ENCODE measurements around the gene PRR12. TPM values are rescaled to one million over a fixed set of nuclear protein-coding genes. Genes with fewer than 3 reads are reported as not detected.
"Not testable (repeated sequence)": the region's sequence is repeated elsewhere in the genome, so short reads cannot be mapped to it uniquely, and the experiment has no call there.

Gene PRR12
- total RNA-seq, 1 donor = 2.2 TPM

DNA sequence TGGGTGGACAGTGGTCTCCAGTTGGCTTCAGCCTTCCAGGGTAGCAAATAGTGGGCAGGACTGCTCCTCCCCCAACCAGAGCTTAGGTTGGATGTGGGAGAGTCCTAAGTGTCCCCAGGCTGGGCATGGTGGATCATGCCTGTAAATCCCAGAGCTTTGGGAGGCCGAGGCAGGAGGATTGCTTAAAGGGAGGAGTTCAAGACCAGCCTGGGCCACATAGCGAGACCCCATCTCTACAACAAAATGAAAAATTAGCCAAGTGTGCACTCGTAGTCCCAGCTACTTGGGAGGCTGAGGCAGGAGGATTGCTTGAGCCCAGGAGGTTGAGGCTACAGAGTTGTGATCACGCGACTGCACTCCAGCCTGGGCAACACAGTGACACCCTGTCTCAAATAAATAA lies 41.6 kb downstream of the PRR12 start:
- no peaks in the 10 kb centered on the region for H3K9me3 ChIP-seq (ENCODE audit: low read depth, low read length)
- no peaks in the 10 kb centered on the region for H4K20me1 ChIP-seq (ENCODE audit: insufficient read depth, low read length)
- H3K27me3 ChIP-seq (ENCODE audit: insufficient read depth, low read length) = no peaks in the 10 kb centered on the region
- TF ChIP-seq, protein P1, sequence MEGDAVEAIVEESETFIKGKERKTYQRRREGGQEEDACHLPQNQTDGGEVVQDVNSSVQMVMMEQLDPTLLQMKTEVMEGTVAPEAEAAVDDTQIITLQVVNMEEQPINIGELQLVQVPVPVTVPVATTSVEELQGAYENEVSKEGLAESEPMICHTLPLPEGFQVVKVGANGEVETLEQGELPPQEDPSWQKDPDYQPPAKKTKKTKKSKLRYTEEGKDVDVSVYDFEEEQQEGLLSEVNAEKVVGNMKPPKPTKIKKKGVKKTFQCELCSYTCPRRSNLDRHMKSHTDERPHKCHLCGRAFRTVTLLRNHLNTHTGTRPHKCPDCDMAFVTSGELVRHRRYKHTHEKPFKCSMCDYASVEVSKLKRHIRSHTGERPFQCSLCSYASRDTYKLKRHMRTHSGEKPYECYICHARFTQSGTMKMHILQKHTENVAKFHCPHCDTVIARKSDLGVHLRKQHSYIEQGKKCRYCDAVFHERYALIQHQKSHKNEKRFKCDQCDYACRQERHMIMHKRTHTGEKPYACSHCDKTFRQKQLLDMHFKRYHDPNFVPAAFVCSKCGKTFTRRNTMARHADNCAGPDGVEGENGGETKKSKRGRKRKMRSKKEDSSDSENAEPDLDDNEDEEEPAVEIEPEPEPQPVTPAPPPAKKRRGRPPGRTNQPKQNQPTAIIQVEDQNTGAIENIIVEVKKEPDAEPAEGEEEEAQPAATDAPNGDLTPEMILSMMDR (IDR thresholded peaks at IDR 0.05; ENCODE audit: extremely low read depth, low read depth, low read length) = no peak
- DNase-seq (ENCODE audit: insufficient read length, low spot score, missing footprints) = no peak
- no peak overlapping the region for H3K4me2 ChIP-seq (ENCODE audit: insufficient read depth, low read length)
- no peak overlapping the region for H3K4me3 ChIP-seq (ENCODE audit: insufficient read depth, low read length)
- no peak overlapping the region for H2AFZ ChIP-seq (ENCODE audit: low read length)
- no peaks in the 10 kb centered on the region for H3K79me2 ChIP-seq (ENCODE audit: insufficient read depth, low read length)
- peaks cover 10% of the 10 kb centered on the region for H3K36me3 ChIP-seq (ENCODE audit: insufficient read depth, low read length)
- H3K27ac ChIP-seq (ENCODE audit: low read depth, low read length) = no peak overlapping the region
- H3K4me1 ChIP-seq (ENCODE audit: insufficient read depth, low read length) = peaks cover 5% of the 10 kb centered on the region

DNA sequence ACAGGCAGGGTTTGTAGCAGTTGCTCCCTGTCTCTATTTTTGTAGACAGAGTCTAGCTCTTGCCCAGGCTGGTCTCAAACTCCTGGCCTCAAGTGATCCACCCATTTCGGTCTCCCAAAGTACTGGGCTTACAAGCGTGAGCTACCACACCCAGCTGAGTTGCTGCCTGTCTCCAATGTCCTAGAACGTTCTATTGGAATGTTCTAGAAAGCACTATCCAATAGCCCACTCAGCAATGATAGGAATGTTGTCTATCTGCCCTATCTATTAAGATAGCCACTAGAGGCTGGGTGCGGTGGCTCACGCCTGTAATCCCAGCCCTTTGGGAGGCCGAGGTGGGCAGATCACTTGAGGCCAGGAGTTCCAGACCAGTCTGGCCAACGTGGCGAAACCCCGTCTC lies 42.3 kb downstream of the PRR12 start:
- H3K79me2 ChIP-seq (ENCODE audit: insufficient read depth, low read length); H3K36me3 ChIP-seq (ENCODE audit: insufficient read depth, low read length); H4K20me1 ChIP-seq (ENCODE audit: insufficient read depth, low read length); H3K4me1 ChIP-seq (ENCODE audit: insufficient read depth, low read length); H3K27me3 ChIP-seq (ENCODE audit: insufficient read depth, low read length); H3K4me3 ChIP-seq (ENCODE audit: insufficient read depth, low read length); H3K9me3 ChIP-seq (ENCODE audit: low read depth, low read length); H2AFZ ChIP-seq (ENCODE audit: low read length); H3K4me2 ChIP-seq (ENCODE audit: insufficient read depth, low read length); H3K27ac ChIP-seq (ENCODE audit: low read depth, low read length): not testable (repeated sequence)
- DNase-seq (ENCODE audit: insufficient read length, low spot score, missing footprints) = peak; percentile 26

DNA sequence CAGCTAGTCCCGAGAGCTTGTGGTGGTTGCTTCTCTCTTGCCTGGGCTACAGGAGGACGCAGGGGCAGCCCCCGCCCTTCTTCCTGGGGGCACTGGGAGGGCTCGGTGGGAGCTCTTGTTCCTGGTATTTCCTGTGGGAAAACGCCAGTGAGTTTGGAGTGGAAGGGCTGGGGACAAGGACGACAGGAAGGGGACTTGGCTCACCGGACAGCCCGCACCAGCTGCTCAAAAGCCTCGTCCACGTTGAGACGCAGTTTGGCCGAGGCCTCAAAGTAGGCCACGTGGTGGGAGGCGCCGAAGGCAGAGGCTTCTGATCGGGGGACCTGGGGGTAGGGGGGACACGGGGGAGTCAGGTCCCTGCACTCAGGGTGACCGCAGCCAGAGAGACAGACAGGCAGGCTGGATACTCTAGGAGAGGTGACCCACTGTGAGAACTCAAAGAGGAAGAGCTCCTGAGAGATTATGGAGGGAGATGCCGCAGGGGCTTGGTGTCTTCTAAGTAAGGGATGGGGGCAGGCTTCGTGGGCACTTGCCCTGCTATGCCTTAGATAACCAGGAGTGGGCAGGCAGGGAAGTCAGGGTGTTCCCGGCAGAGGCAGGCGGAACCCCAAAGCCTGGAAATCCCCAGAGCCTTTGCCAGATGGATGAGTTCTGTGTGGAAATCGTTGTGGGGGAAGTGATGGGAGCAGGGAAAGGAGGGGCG lies 44.7 kb downstream of the PRR12 start:
- no peak overlapping the region for H3K4me3 ChIP-seq (ENCODE audit: insufficient read depth, low read length)
- DNase-seq (ENCODE audit: insufficient read length, low spot score, missing footprints) = peak; percentile 74
- no peak overlapping the region for H3K27ac ChIP-seq (ENCODE audit: low read depth, low read length)
- H3K9me3 ChIP-seq (ENCODE audit: low read depth, low read length) = no peaks in the 10 kb centered on the region
- H3K4me1 ChIP-seq (ENCODE audit: insufficient read depth, low read length) = peaks cover 21% of the 10 kb centered on the region
- no peak overlapping the region for H2AFZ ChIP-seq (ENCODE audit: low read length)
- H3K4me2 ChIP-seq (ENCODE audit: insufficient read depth, low read length) = no peak overlapping the region
- no peaks in the 10 kb centered on the region for H3K27me3 ChIP-seq (ENCODE audit: insufficient read depth, low read length)
- TF ChIP-seq, protein P1 (IDR thresholded peaks at IDR 0.05; ENCODE audit: extremely low read depth, low read depth, low read length) = no peak
- no peaks in the 10 kb centered on the region for H4K20me1 ChIP-seq (ENCODE audit: insufficient read depth, low read length)
- H3K79me2 ChIP-seq (ENCODE audit: insufficient read depth, low read length) = peaks cover 14% of the 10 kb centered on the region
- H3K36me3 ChIP-seq (ENCODE audit: insufficient read depth, low read length) = peaks cover 7% of the 10 kb centered on the region

DNA sequence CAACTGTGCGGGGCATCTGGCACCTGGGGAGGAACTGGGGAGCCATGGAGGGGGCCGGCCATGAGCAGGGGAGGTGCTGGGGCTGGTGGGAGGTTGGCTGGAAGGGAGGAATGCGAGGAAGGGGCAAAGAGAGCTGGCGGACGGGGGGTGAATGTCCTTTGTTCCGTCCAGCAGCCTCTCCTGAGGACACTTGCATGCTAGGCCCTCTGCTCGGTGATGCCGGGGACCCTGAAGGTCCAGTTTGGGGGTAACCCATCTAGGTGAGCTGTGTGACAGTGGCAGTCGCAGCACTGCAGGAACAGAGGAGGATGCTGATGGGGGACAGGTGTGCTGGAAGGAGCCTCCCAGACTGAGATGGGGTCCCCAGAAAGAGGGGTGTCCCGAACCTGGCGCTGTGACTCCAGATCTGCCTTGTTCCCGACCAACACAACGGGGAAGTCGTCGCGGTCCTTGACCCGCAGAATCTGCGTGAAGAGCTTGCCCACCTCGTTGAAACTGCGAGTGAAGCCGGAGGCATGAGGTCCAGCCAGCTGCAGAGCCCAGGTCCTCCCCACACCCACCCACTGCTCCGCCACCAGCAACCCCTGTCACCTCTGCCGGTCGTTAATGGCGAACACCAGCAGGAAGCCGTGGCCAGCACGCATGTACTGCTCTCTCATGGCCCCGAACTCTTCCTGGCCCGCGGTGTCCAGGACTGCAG lies 45.4 kb downstream of the PRR12 start:
- Histone ChIP-seq H4K20me1 (ENCODE audit: insufficient read depth, low read length) (no peaks in the 10 kb centered on the region), H3K4me3 (ENCODE audit: insufficient read depth, low read length) (no peak overlapping the region), H3K4me2 (ENCODE audit: insufficient read depth, low read length) (no peak overlapping the region), H3K27ac (ENCODE audit: low read depth, low read length) (no peak overlapping the region), H3K27me3 (ENCODE audit: insufficient read depth, low read length) (no peaks in the 10 kb centered on the region), H3K36me3 (ENCODE audit: insufficient read depth, low read length) (peaks cover 7% of the 10 kb centered on the region), H3K79me2 (ENCODE audit: insufficient read depth, low read length) (peaks cover 14% of the 10 kb centered on the region), H3K9me3 (ENCODE audit: low read depth, low read length) (no peaks in the 10 kb centered on the region), H2AFZ (ENCODE audit: low read length) (no peak overlapping the region), H3K4me1 (ENCODE audit: insufficient read depth, low read length) (peaks cover 24% of the 10 kb centered on the region)
- TF ChIP-seq, protein P1 (IDR thresholded peaks at IDR 0.05; ENCODE audit: extremely low read depth, low read depth, low read length) = no peak
- DNase-seq (ENCODE audit: insufficient read length, low spot score, missing footprints) = peak; percentile 66

All from osteoblast (primary cell).